Measurements from ENCODE around the gene SELE. TPM values are rescaled to one million over a fixed set of nuclear protein-coding genes. Genes with fewer than 3 reads are reported as not detected.

Gene SELE
- total and polyA plus RNA-seq, 2 donors (not counting 1 experiment from before 2014, with no cell fraction given), result not detected

GRCh38 chr1:169746550-169746949, 12.7 kb upstream of the SELE start:
- no peak for TF ChIP-seq EZH2 (IDR thresholded peaks at IDR 0.05; ENCODE audit: low read length, missing control alignments)
- no peak for TF ChIP-seq CTCF (conservative IDR thresholded peaks at IDR 0.05 in 1 of 2, IDR thresholded peaks at IDR 0.05 in 1 of 2; ENCODE audit: low read depth in 1 of 2, low read length in 2 of 2)
- H3K9me3 ChIP-seq (ENCODE audit: control insufficient read depth, insufficient read depth, low read depth, low read length), result no peaks in the 10 kb centered on the region
- H3K27me3 ChIP-seq (ENCODE audit: control insufficient read depth, insufficient read depth, low read length), result no peaks in the 10 kb centered on the region
- DNase-seq (ENCODE audit: low read depth in 2 of 2), result no peak
- H3K4me1 ChIP-seq (ENCODE audit: control insufficient read depth, extremely low read depth, insufficient read depth, low read length), result no peaks in the 10 kb centered on the region
- H4K20me1 ChIP-seq (ENCODE audit: control insufficient read depth, extremely low read depth, insufficient read depth, low read length), result no peaks in the 10 kb centered on the region
- no peak overlapping the region for H3K27ac ChIP-seq (ENCODE audit: insufficient read depth, low read length)
- no peak overlapping the region for H3K4me2 ChIP-seq (ENCODE audit: extremely low read depth, insufficient read depth, low read length)
- no peak overlapping the region for H2AFZ ChIP-seq (ENCODE audit: low read length)
- H3K79me2 ChIP-seq (ENCODE audit: control insufficient read depth, insufficient read depth, low read length), result no peaks in the 10 kb centered on the region
- no peak overlapping the region for H3K4me3 ChIP-seq (replicated peaks in 1 of 4; ENCODE audit: control extremely low read depth in 1 of 4, insufficient read depth in 1 of 4, low read depth in 3 of 4, low read length in 4 of 4)
- no peaks in the 10 kb centered on the region for H3K36me3 ChIP-seq (ENCODE audit: control insufficient read depth, insufficient read depth, low read length)
- H3K9ac ChIP-seq (ENCODE audit: insufficient read depth, low read length), result no peak overlapping the region

GRCh38 chr1:169745015-169745861, 11.4 kb upstream of the SELE start:
- no peak for TF ChIP-seq EZH2 (IDR thresholded peaks at IDR 0.05; ENCODE audit: low read length, missing control alignments)
- no peak for TF ChIP-seq CTCF (conservative IDR thresholded peaks at IDR 0.05 in 1 of 2, IDR thresholded peaks at IDR 0.05 in 1 of 2; ENCODE audit: low read depth in 1 of 2, low read length in 2 of 2)
- Histone ChIP-seq H3K4me3 (replicated peaks in 1 of 4; ENCODE audit: control extremely low read depth in 1 of 4, insufficient read depth in 1 of 4, low read depth in 3 of 4, low read length in 4 of 4) (no peak overlapping the region), H3K36me3 (ENCODE audit: control insufficient read depth, insufficient read depth, low read length) (no peaks in the 10 kb centered on the region), H3K27me3 (ENCODE audit: control insufficient read depth, insufficient read depth, low read length) (no peaks in the 10 kb centered on the region), H4K20me1 (ENCODE audit: control insufficient read depth, extremely low read depth, insufficient read depth, low read length) (no peaks in the 10 kb centered on the region), H3K9ac (ENCODE audit: insufficient read depth, low read length) (no peak overlapping the region), H3K4me1 (ENCODE audit: control insufficient read depth, extremely low read depth, insufficient read depth, low read length) (no peaks in the 10 kb centered on the region), H3K27ac (ENCODE audit: insufficient read depth, low read length) (no peak overlapping the region), H3K79me2 (ENCODE audit: control insufficient read depth, insufficient read depth, low read length) (no peaks in the 10 kb centered on the region), H2AFZ (ENCODE audit: low read length) (no peak overlapping the region), H3K9me3 (ENCODE audit: control insufficient read depth, insufficient read depth, low read depth, low read length) (no peaks in the 10 kb centered on the region), H3K4me2 (ENCODE audit: extremely low read depth, insufficient read depth, low read length) (no peak overlapping the region)
- DNase-seq (ENCODE audit: low read depth in 2 of 2), result peak in 1 of 2 donors; percentile 92

- no peaks in the 10 kb centered on the region for H3K27me3 ChIP-seq (ENCODE audit: control insufficient read depth, insufficient read depth, low read length)
These were observed 8.0 kb upstream of the SELE start for GRCh38 chr1:169741666-169742394.

More at GRCh38 chr1:169741666-169742394, 8.0 kb upstream of the SELE start:
- no peaks in the 10 kb centered on the region for H4K20me1 ChIP-seq (ENCODE audit: control insufficient read depth, extremely low read depth, insufficient read depth, low read length)
- peak overlapping the region; percentile 52 for H3K4me2 ChIP-seq (ENCODE audit: extremely low read depth, insufficient read depth, low read length)
- no peak overlapping the region for H3K9ac ChIP-seq (ENCODE audit: insufficient read depth, low read length)
- no peaks in the 10 kb centered on the region for H3K36me3 ChIP-seq (ENCODE audit: control insufficient read depth, insufficient read depth, low read length)
- no peak overlapping the region for H3K27ac ChIP-seq (ENCODE audit: insufficient read depth, low read length)
- TF ChIP-seq EZH2 (IDR thresholded peaks at IDR 0.05; ENCODE audit: low read length, missing control alignments) (no peak), CTCF (conservative IDR thresholded peaks at IDR 0.05 in 1 of 2, IDR thresholded peaks at IDR 0.05 in 1 of 2; ENCODE audit: low read depth in 1 of 2, low read length in 2 of 2) (no peak)
- DNase-seq (ENCODE audit: low read depth in 2 of 2), result peak; percentile 24 to 87
- no peak overlapping the region for H2AFZ ChIP-seq (ENCODE audit: low read length)
- no peaks in the 10 kb centered on the region for H3K4me1 ChIP-seq (ENCODE audit: control insufficient read depth, extremely low read depth, insufficient read depth, low read length)
- no peak overlapping the region for H3K4me3 ChIP-seq (replicated peaks in 1 of 4; ENCODE audit: control extremely low read depth in 1 of 4, insufficient read depth in 1 of 4, low read depth in 3 of 4, low read length in 4 of 4)
- no peaks in the 10 kb centered on the region for H3K79me2 ChIP-seq (ENCODE audit: control insufficient read depth, insufficient read depth, low read length)
- H3K9me3 ChIP-seq (ENCODE audit: control insufficient read depth, insufficient read depth, low read depth, low read length), result no peaks in the 10 kb centered on the region
